ENCODE data around the gene UTS2R.

Gene UTS2R

GRCh38 chr17:82390860-82391435 lies 19.4 kb downstream of the UTS2R start:
- no peak overlapping the region for H3K4me3 ChIP-seq (ENCODE audit: low read length)
- no peak for TF ChIP-seq ZNF274 (IDR thresholded peaks at IDR 0.05; ENCODE audit: low read depth, low read length)

- no peak overlapping the region for H3K4me3 ChIP-seq (ENCODE audit: low read length)
- TF ChIP-seq ZNF274 (IDR thresholded peaks at IDR 0.05; ENCODE audit: low read depth, low read length), result no peak
These were observed 20.0 kb downstream of the UTS2R start for GRCh38 chr17:82391496-82392066.

GRCh38 chr17:82392209-82392920 lies 20.8 kb downstream of the UTS2R start:
- TF ChIP-seq ZNF274 (IDR thresholded peaks at IDR 0.05; ENCODE audit: low read depth, low read length), result no peak
- H3K4me3 ChIP-seq (ENCODE audit: low read length), result no peak overlapping the region

- TF ChIP-seq ZNF274 (IDR thresholded peaks at IDR 0.05; ENCODE audit: low read depth, low read length), result no peak
These were observed 21.4 kb downstream of the UTS2R start for GRCh38 chr17:82392941-82393340.

GRCh38 chr17:82394278-82394677 lies 22.7 kb downstream of the UTS2R start:
- no peak overlapping the region for H3K4me3 ChIP-seq (ENCODE audit: low read length)
- no peak for TF ChIP-seq ZNF274 (IDR thresholded peaks at IDR 0.05; ENCODE audit: low read depth, low read length)

More at GRCh38 chr17:82392941-82393340, 21.4 kb downstream of the UTS2R start:
- no peak overlapping the region for H3K4me3 ChIP-seq (ENCODE audit: low read length)

- TF ChIP-seq ZNF274 (IDR thresholded peaks at IDR 0.05; ENCODE audit: low read depth, low read length), result no peak
- no peak overlapping the region for H3K4me3 ChIP-seq (ENCODE audit: low read length)
These were observed 25.3 kb downstream of the UTS2R start for GRCh38 chr17:82396601-82397435.

- TF ChIP-seq ZNF274 (IDR thresholded peaks at IDR 0.05; ENCODE audit: low read depth, low read length), result no peak
- H3K4me3 ChIP-seq (ENCODE audit: low read length), result no peak overlapping the region
These were observed 26.1 kb downstream of the UTS2R start for GRCh38 chr17:82397449-82398335.

GRCh38 chr17:82399041-82399441 lies 27.5 kb downstream of the UTS2R start:
- TF ChIP-seq ZNF274 (IDR thresholded peaks at IDR 0.05; ENCODE audit: low read depth, low read length), result no peak
- no peak overlapping the region for H3K4me3 ChIP-seq (ENCODE audit: low read length)

- no peak for TF ChIP-seq ZNF274 (IDR thresholded peaks at IDR 0.05; ENCODE audit: low read depth, low read length)
- no peak overlapping the region for H3K4me3 ChIP-seq (ENCODE audit: low read length)
These were observed 28.1 kb downstream of the UTS2R start for GRCh38 chr17:82399601-82400101.

GRCh38 chr17:82400206-82400605 lies 28.6 kb downstream of the UTS2R start:
- TF ChIP-seq ZNF274 (IDR thresholded peaks at IDR 0.05; ENCODE audit: low read depth, low read length), result no peak
- no peak overlapping the region for H3K4me3 ChIP-seq (ENCODE audit: low read length)

- TF ChIP-seq ZNF274 (IDR thresholded peaks at IDR 0.05; ENCODE audit: low read depth, low read length), result no peak
- no peak overlapping the region; the same call in 1 of the 2 replicates for H3K4me3 ChIP-seq (ENCODE audit: low read length)
These were observed 29.3 kb downstream of the UTS2R start for GRCh38 chr17:82400830-82401229.

- H3K4me3 ChIP-seq (ENCODE audit: low read length), result no peak overlapping the region; the same call in 1 of the 2 replicates
- no peak for TF ChIP-seq ZNF274 (IDR thresholded peaks at IDR 0.05; ENCODE audit: low read depth, low read length)
These were observed 31.3 kb downstream of the UTS2R start for GRCh38 chr17:82402865-82403264.

Data from GM08714 (cell line).